Mesothelial cell of epicardium (in vitro differentiated cells): Measurements from ENCODE around the gene WRAP73. TPM values are rescaled to one million over a fixed set of nuclear protein-coding genes. Genes with fewer than 3 reads are reported as not detected.

Experiments used
- DNase-seq, 2 experiments: peaks; one replicate each; pipeline ENCODE4 v3.0.0; 2021; ENCODE audit warnings: low spot score in 2 of 2; ENCODE audit not compliant: unreplicated experiment in 2 of 2
- H3K27ac Mint-ChIP-seq: 2 replicates; pipeline ENCODE4 v1.8.0; 2021; ENCODE audit warnings: mixed read lengths
- H3K27me3 Mint-ChIP-seq: 2 replicates; pipeline ENCODE4 v1.8.0; 2021; ENCODE audit warnings: low read depth, mixed read lengths
- H3K36me3 Mint-ChIP-seq: 2 replicates; pipeline ENCODE4 v1.8.0; 2021; ENCODE audit warnings: mixed read lengths
- H3K4me1 Mint-ChIP-seq: 2 replicates; pipeline ENCODE4 v1.8.0; 2021; ENCODE audit warnings: mixed read lengths
- H3K4me3 Mint-ChIP-seq: 2 replicates; pipeline ENCODE4 v1.8.0; 2021; ENCODE audit warnings: mild to moderate bottlenecking, moderate library complexity, mixed read lengths
- H3K9me3 Mint-ChIP-seq: 2 replicates; pipeline ENCODE4 v1.8.0; 2021; ENCODE audit warnings: mixed read lengths
- total RNA-seq: library from RNA; stranded (reverse); gene quantifications from 3 replicates; pipeline ENCODE4 v1.2.1, GENCODE V29; 2021
- TF ChIP-seq, protein P1 (sequence below): fragments of 200-600 bp; sonication (generic); IDR thresholded peaks from one replicate; pipeline ENCODE4 v1.5.0; 2021; ENCODE audit warnings: antibody characterized with exemption; ENCODE audit not compliant: unreplicated experiment

The WRAP73 gene
- total RNA-seq, 1 donor from 2014 or later, result 20.8 TPM

- TF ChIP-seq, protein P1, sequence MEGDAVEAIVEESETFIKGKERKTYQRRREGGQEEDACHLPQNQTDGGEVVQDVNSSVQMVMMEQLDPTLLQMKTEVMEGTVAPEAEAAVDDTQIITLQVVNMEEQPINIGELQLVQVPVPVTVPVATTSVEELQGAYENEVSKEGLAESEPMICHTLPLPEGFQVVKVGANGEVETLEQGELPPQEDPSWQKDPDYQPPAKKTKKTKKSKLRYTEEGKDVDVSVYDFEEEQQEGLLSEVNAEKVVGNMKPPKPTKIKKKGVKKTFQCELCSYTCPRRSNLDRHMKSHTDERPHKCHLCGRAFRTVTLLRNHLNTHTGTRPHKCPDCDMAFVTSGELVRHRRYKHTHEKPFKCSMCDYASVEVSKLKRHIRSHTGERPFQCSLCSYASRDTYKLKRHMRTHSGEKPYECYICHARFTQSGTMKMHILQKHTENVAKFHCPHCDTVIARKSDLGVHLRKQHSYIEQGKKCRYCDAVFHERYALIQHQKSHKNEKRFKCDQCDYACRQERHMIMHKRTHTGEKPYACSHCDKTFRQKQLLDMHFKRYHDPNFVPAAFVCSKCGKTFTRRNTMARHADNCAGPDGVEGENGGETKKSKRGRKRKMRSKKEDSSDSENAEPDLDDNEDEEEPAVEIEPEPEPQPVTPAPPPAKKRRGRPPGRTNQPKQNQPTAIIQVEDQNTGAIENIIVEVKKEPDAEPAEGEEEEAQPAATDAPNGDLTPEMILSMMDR, result no peak
- peaks cover 3% of the 10 kb centered on the region for H3K4me1 Mint-ChIP-seq
Measured at GRCh38 chr1:3581296-3582036, 68.4 kb downstream of the WRAP73 start.

More at GRCh38 chr1:3581296-3582036, 68.4 kb downstream of the WRAP73 start:
- no peaks in the 10 kb centered on the region for H3K27me3 Mint-ChIP-seq
- no peak overlapping the region for H3K27ac Mint-ChIP-seq
- no peak overlapping the region for H3K4me3 Mint-ChIP-seq
- H3K36me3 Mint-ChIP-seq, result peaks cover 17% of the 10 kb centered on the region
- no peaks in the 10 kb centered on the region for H3K9me3 Mint-ChIP-seq
- no peak for DNase-seq

Other genes starting within 250 kb of the WRAP73 start
- 20.1 to 20.3 TPM (median 20.3 TPM) in 3 replicates for gene ARHGEF16, start 195.4 kb downstream of the WRAP73 start, total RNA-seq
- 194 to 209 TPM (median 204 TPM) in 3 replicates for gene MEGF6, start 38.6 kb downstream of the WRAP73 start, total RNA-seq
- 15.1 to 15.9 TPM (median 15.7 TPM) in 3 replicates for gene TPRG1L, start 25.1 kb downstream of the WRAP73 start, total RNA-seq
- 1.0 to 1.4 TPM (median 1.2 TPM) in 3 replicates for gene TP73, start 2.4 kb upstream of the WRAP73 start, total RNA-seq
- gene CCDC27, start 102.3 kb upstream of the WRAP73 start, total RNA-seq, result not detected in 3 replicates
- gene SMIM1, start 122.6 kb upstream of the WRAP73 start, total RNA-seq, result 10.1 to 12.1 TPM (median 11.6 TPM) in 3 replicates
- 55.4 to 61.9 TPM (median 55.9 TPM) in 3 replicates for gene LRRC47, start 146.4 kb upstream of the WRAP73 start, total RNA-seq
- 32.2 to 37.0 TPM (median 35.2 TPM) in 3 replicates for gene CEP104, start 207.1 kb upstream of the WRAP73 start, total RNA-seq
- gene DFFB, start 207.4 kb upstream of the WRAP73 start, total RNA-seq, result 10.7 to 11.0 TPM (median 10.9 TPM) in 3 replicates